ENCODE data around the gene ITPKB.
A peak's percentile ranks its signal among the peaks of the same experiment; 100 is the strongest.

Gene ITPKB

GRCh38 chr1:226656601-226657277 is 82.3 kb downstream of the ITPKB start:
- TF ChIP-seq MAX (IDR thresholded peaks at IDR 0.05) (peak; percentile 65), EP300 (IDR thresholded peaks at IDR 0.05; ENCODE audit: borderline replicate concordance) (0 out of 2 replicates have a peak, but pooled peaks have one; percentile 26), FOXM1 (IDR thresholded peaks at IDR 0.05; ENCODE audit: borderline replicate concordance, low read depth) (no peak), CREB1 (IDR thresholded peaks at IDR 0.05; ENCODE audit: low read depth) (no peak), CEBPB (IDR thresholded peaks at IDR 0.05) (no peak), NFIC (IDR thresholded peaks at IDR 0.05) (peak; percentile 65; the same call in 1 of the 2 replicates), EGR1 (IDR thresholded peaks at IDR 0.05) (no peak), TEAD4 (IDR thresholded peaks at IDR 0.05) (no peak), TCF12 (IDR thresholded peaks at IDR 0.05; ENCODE audit: low read depth) (no peak), YY1 (IDR thresholded peaks at IDR 0.05; ENCODE audit: low read depth) (no peak), RAD21 (IDR thresholded peaks at IDR 0.05; ENCODE audit: low read depth) (no peak)
- TF ChIP-seq, protein P1, sequence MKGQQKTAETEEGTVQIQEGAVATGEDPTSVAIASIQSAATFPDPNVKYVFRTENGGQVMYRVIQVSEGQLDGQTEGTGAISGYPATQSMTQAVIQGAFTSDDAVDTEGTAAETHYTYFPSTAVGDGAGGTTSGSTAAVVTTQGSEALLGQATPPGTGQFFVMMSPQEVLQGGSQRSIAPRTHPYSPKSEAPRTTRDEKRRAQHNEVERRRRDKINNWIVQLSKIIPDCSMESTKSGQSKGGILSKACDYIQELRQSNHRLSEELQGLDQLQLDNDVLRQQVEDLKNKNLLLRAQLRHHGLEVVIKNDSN (IDR thresholded peaks at IDR 0.05) = no peak
- TF ChIP-seq, protein P2, sequence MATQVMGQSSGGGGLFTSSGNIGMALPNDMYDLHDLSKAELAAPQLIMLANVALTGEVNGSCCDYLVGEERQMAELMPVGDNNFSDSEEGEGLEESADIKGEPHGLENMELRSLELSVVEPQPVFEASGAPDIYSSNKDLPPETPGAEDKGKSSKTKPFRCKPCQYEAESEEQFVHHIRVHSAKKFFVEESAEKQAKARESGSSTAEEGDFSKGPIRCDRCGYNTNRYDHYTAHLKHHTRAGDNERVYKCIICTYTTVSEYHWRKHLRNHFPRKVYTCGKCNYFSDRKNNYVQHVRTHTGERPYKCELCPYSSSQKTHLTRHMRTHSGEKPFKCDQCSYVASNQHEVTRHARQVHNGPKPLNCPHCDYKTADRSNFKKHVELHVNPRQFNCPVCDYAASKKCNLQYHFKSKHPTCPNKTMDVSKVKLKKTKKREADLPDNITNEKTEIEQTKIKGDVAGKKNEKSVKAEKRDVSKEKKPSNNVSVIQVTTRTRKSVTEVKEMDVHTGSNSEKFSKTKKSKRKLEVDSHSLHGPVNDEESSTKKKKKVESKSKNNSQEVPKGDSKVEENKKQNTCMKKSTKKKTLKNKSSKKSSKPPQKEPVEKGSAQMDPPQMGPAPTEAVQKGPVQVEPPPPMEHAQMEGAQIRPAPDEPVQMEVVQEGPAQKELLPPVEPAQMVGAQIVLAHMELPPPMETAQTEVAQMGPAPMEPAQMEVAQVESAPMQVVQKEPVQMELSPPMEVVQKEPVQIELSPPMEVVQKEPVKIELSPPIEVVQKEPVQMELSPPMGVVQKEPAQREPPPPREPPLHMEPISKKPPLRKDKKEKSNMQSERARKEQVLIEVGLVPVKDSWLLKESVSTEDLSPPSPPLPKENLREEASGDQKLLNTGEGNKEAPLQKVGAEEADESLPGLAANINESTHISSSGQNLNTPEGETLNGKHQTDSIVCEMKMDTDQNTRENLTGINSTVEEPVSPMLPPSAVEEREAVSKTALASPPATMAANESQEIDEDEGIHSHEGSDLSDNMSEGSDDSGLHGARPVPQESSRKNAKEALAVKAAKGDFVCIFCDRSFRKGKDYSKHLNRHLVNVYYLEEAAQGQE (IDR thresholded peaks at IDR 0.05; ENCODE audit: low read depth) = no peak

DNA sequence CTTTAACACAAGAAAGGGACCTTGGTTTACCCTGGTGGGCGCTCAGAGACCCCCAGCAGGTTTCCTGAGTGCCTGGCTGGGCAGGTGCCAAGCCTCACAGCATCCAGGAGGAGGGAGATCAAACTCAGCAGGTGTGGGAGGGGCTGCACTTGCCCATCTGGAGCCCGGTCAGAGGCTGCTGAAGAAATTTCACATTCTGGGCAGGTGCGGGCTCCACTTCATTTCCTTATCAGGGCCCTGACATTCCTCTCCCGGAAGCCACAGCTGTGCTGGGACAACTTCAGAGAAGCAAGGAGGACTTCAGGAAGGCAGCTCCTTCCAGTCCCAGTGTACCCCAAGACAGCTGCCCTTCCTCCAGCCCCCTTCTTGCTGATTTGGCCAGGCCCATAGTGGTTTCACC is 82.9 kb downstream of the ITPKB start:
- TF ChIP-seq CREB1 (IDR thresholded peaks at IDR 0.05; ENCODE audit: low read depth) (no peak), TCF12 (IDR thresholded peaks at IDR 0.05; ENCODE audit: low read depth) (peak; percentile 12), FOXM1 (IDR thresholded peaks at IDR 0.05; ENCODE audit: borderline replicate concordance, low read depth) (no peak)

DNA sequence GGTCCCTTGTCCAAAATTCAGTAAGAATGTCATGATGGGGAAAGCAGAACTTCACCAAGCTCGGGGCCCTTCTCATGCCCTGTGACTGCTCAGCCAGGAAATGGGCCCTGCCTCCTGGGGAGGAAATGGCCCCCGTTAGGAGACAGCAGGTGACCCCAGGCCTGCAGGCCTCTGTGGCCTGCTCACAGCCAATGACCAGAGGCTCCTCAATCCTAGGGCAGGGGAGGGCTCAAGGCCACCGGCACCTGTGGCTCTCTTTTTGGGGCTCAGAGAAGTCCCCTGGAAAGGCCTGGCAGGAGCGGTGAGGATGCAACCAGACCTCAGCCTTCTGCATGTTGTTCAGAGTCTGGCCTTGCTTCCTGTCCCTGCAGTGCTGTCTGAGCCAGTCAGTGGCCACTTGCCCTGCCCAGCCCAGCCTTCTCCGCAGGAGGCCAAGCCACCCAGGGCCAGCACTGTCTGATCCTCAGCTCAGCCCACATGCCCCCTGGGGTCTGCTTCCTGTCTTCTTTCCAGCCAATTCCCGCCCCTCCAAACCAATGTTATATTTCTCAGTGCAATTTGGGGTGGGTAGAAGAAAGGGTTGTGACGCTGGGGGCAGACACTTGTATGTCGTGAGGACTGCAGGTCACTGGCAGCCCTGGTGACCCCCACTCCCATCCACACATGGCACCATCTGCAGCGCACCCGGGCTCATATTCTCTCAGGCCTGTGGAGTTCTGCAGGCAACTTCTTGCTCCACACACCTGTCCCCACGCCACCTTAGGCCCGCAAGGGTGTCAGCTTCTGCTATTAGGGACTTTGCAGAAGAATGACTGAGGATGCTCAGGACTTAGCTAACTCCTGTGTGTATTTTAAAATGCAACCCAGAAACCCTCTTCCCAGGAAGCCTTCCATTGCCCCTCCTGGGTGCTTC is 83.6 kb downstream of the ITPKB start:
- TF ChIP-seq FOXM1 (IDR thresholded peaks at IDR 0.05; ENCODE audit: borderline replicate concordance, low read depth) = no peak
- TF ChIP-seq CEBPB (IDR thresholded peaks at IDR 0.05) = no peak
- TF ChIP-seq, protein P2 (IDR thresholded peaks at IDR 0.05; ENCODE audit: low read depth) = no peak
- no peak for TF ChIP-seq TAF1 (IDR thresholded peaks at IDR 0.05; ENCODE audit: low read depth)
- TF ChIP-seq CREB1 (IDR thresholded peaks at IDR 0.05; ENCODE audit: low read depth) = no peak
- TF ChIP-seq EGR1 (IDR thresholded peaks at IDR 0.05) = no peak
- TF ChIP-seq TEAD4 (IDR thresholded peaks at IDR 0.05) = peak; percentile 34; the same call in 1 of the 2 replicates
- peak; percentile 77 for TF ChIP-seq EP300 (IDR thresholded peaks at IDR 0.05; ENCODE audit: borderline replicate concordance)
- TF ChIP-seq YY1 (IDR thresholded peaks at IDR 0.05; ENCODE audit: low read depth) = no peak
- peak; percentile 52 for TF ChIP-seq NFIC (IDR thresholded peaks at IDR 0.05)
- TF ChIP-seq ZBTB7A (IDR thresholded peaks at IDR 0.05; ENCODE audit: low read depth) = peak; percentile 42; the same call in 1 of the 2 replicates
- peak; percentile 31; the same call in 1 of the 2 replicates for TF ChIP-seq MAX (IDR thresholded peaks at IDR 0.05)
- no peak for TF ChIP-seq RAD21 (IDR thresholded peaks at IDR 0.05; ENCODE audit: low read depth)
- peak; percentile 82 for TF ChIP-seq TCF12 (IDR thresholded peaks at IDR 0.05; ENCODE audit: low read depth)
- TF ChIP-seq, protein P1 (IDR thresholded peaks at IDR 0.05) = 0 out of 2 replicates have a peak, but pooled peaks have one; percentile 19

GRCh38 chr1:226654668-226655055 is 84.4 kb downstream of the ITPKB start:
- TF ChIP-seq CEBPB (IDR thresholded peaks at IDR 0.05) = no peak
- no peak for TF ChIP-seq TAF1 (IDR thresholded peaks at IDR 0.05; ENCODE audit: low read depth)
- no peak for TF ChIP-seq MAX (IDR thresholded peaks at IDR 0.05)
- TF ChIP-seq FOXM1 (IDR thresholded peaks at IDR 0.05; ENCODE audit: borderline replicate concordance, low read depth) = no peak
- no peak for TF ChIP-seq YY1 (IDR thresholded peaks at IDR 0.05; ENCODE audit: low read depth)
- no peak for TF ChIP-seq TEAD4 (IDR thresholded peaks at IDR 0.05)
- TF ChIP-seq EP300 (IDR thresholded peaks at IDR 0.05; ENCODE audit: borderline replicate concordance) = no peak
- no peak for TF ChIP-seq EGR1 (IDR thresholded peaks at IDR 0.05)
- no peak for TF ChIP-seq RAD21 (IDR thresholded peaks at IDR 0.05; ENCODE audit: low read depth)
- no peak for TF ChIP-seq NFIC (IDR thresholded peaks at IDR 0.05)
- TF ChIP-seq TCF12 (IDR thresholded peaks at IDR 0.05; ENCODE audit: low read depth) = no peak
- TF ChIP-seq, protein P2 (IDR thresholded peaks at IDR 0.05; ENCODE audit: low read depth) = no peak
- TF ChIP-seq, protein P1 (IDR thresholded peaks at IDR 0.05) = no peak
- TF ChIP-seq CREB1 (IDR thresholded peaks at IDR 0.05; ENCODE audit: low read depth) = no peak
- TF ChIP-seq ZBTB7A (IDR thresholded peaks at IDR 0.05; ENCODE audit: low read depth) = no peak
